Measurements from ENCODE around the gene PBX3. TPM values are rescaled to one million over a fixed set of nuclear protein-coding genes. Genes with fewer than 3 reads are reported as not detected.
A peak's percentile ranks its signal among the peaks of the same experiment; 100 is the strongest.

PBX3 gene
- total and polyA plus RNA-seq, 2 donors (not counting 1 experiment from before 2014, with no cell fraction given) = 35.8 to 51.8 TPM

DNA sequence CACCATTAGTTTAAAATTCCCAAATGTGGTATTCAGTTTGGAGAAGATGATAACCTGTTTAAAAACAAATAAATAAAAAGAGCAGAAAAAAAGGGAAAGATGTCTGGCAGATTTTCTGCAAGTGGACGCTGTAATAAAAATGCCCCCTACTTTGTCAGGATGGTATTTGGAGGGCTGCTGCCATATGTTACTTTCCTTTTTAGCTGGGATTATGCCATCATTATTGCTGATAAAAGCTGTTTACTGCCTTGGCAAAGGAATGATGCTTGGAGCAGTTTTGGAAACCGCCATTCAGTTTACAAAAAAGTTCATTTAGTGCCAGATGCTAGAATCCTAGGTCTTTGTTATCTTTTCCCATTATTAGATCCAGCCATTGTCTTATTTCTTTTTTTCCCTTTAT is 104.8 kb downstream of the PBX3 start:
- H4K20me1 ChIP-seq (ENCODE audit: control insufficient read depth, extremely low read depth, insufficient read depth, low read length) = no peaks in the 10 kb centered on the region
- peaks cover 8% of the 10 kb centered on the region for H3K4me1 ChIP-seq (ENCODE audit: control insufficient read depth, extremely low read depth, insufficient read depth, low read length)
- no peaks in the 10 kb centered on the region for H3K9me3 ChIP-seq (ENCODE audit: control insufficient read depth, insufficient read depth, low read depth, low read length)
- no peak overlapping the region for H2AFZ ChIP-seq (ENCODE audit: low read length)
- H3K9ac ChIP-seq (ENCODE audit: insufficient read depth, low read length) = no peak overlapping the region
- no peak for DNase-seq (ENCODE audit: low read depth in 2 of 2)
- no peak overlapping the region for H3K27ac ChIP-seq (ENCODE audit: insufficient read depth, low read length)
- H3K36me3 ChIP-seq (ENCODE audit: control insufficient read depth, insufficient read depth, low read length) = no peaks in the 10 kb centered on the region
- H3K4me2 ChIP-seq (ENCODE audit: extremely low read depth, insufficient read depth, low read length) = peak overlapping the region; percentile 17
- no peak overlapping the region for H3K4me3 ChIP-seq (replicated peaks in 1 of 4; ENCODE audit: control extremely low read depth in 1 of 4, insufficient read depth in 1 of 4, low read depth in 3 of 4, low read length in 4 of 4)
- H3K27me3 ChIP-seq (ENCODE audit: control insufficient read depth, insufficient read depth, low read length) = no peaks in the 10 kb centered on the region
- no peak for TF ChIP-seq EZH2 (IDR thresholded peaks at IDR 0.05; ENCODE audit: low read length, missing control alignments)
- TF ChIP-seq, protein P1, sequence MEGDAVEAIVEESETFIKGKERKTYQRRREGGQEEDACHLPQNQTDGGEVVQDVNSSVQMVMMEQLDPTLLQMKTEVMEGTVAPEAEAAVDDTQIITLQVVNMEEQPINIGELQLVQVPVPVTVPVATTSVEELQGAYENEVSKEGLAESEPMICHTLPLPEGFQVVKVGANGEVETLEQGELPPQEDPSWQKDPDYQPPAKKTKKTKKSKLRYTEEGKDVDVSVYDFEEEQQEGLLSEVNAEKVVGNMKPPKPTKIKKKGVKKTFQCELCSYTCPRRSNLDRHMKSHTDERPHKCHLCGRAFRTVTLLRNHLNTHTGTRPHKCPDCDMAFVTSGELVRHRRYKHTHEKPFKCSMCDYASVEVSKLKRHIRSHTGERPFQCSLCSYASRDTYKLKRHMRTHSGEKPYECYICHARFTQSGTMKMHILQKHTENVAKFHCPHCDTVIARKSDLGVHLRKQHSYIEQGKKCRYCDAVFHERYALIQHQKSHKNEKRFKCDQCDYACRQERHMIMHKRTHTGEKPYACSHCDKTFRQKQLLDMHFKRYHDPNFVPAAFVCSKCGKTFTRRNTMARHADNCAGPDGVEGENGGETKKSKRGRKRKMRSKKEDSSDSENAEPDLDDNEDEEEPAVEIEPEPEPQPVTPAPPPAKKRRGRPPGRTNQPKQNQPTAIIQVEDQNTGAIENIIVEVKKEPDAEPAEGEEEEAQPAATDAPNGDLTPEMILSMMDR (conservative IDR thresholded peaks at IDR 0.05 in 1 of 2, IDR thresholded peaks at IDR 0.05 in 1 of 2; ENCODE audit: low read depth in 1 of 2, low read length in 2 of 2) = no peak
- peaks cover 40% of the 10 kb centered on the region for H3K79me2 ChIP-seq (ENCODE audit: control insufficient read depth, insufficient read depth, low read length)

DNA sequence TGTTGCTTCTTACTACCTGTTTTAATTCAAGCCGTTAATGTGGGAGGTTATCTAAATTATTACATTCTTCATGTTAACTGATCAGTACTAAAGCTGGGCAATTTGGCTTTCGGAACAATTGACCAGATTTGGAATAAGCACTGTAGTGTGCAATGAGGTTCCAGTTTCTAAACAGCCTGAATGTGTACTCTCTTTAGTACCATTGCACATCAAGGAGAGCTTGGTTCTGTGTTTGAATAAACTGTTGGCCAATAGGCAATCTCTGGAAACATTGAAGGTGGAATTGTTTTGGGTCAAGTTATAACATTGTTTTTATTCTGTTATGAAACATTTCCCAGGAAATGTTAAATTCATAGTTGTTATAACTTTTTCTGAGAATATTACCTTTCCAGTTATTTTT is 105.2 kb downstream of the PBX3 start:
- H3K9me3 ChIP-seq (ENCODE audit: control insufficient read depth, insufficient read depth, low read depth, low read length) = no peaks in the 10 kb centered on the region
- DNase-seq (ENCODE audit: low read depth in 2 of 2) = no peak
- H2AFZ ChIP-seq (ENCODE audit: low read length) = no peak overlapping the region
- no peaks in the 10 kb centered on the region for H4K20me1 ChIP-seq (ENCODE audit: control insufficient read depth, extremely low read depth, insufficient read depth, low read length)
- H3K9ac ChIP-seq (ENCODE audit: insufficient read depth, low read length) = no peak overlapping the region
- H3K36me3 ChIP-seq (ENCODE audit: control insufficient read depth, insufficient read depth, low read length) = no peaks in the 10 kb centered on the region
- peaks cover 8% of the 10 kb centered on the region for H3K4me1 ChIP-seq (ENCODE audit: control insufficient read depth, extremely low read depth, insufficient read depth, low read length)
- TF ChIP-seq, protein P1 (conservative IDR thresholded peaks at IDR 0.05 in 1 of 2, IDR thresholded peaks at IDR 0.05 in 1 of 2; ENCODE audit: low read depth in 1 of 2, low read length in 2 of 2) = no peak
- TF ChIP-seq EZH2 (IDR thresholded peaks at IDR 0.05; ENCODE audit: low read length, missing control alignments) = no peak
- no peak overlapping the region for H3K27ac ChIP-seq (ENCODE audit: insufficient read depth, low read length)
- H3K79me2 ChIP-seq (ENCODE audit: control insufficient read depth, insufficient read depth, low read length) = peaks cover 42% of the 10 kb centered on the region
- no peak overlapping the region for H3K4me3 ChIP-seq (replicated peaks in 1 of 4; ENCODE audit: control extremely low read depth in 1 of 4, insufficient read depth in 1 of 4, low read depth in 3 of 4, low read length in 4 of 4)
- H3K27me3 ChIP-seq (ENCODE audit: control insufficient read depth, insufficient read depth, low read length) = no peaks in the 10 kb centered on the region
- H3K4me2 ChIP-seq (ENCODE audit: extremely low read depth, insufficient read depth, low read length) = no peak overlapping the region

DNA sequence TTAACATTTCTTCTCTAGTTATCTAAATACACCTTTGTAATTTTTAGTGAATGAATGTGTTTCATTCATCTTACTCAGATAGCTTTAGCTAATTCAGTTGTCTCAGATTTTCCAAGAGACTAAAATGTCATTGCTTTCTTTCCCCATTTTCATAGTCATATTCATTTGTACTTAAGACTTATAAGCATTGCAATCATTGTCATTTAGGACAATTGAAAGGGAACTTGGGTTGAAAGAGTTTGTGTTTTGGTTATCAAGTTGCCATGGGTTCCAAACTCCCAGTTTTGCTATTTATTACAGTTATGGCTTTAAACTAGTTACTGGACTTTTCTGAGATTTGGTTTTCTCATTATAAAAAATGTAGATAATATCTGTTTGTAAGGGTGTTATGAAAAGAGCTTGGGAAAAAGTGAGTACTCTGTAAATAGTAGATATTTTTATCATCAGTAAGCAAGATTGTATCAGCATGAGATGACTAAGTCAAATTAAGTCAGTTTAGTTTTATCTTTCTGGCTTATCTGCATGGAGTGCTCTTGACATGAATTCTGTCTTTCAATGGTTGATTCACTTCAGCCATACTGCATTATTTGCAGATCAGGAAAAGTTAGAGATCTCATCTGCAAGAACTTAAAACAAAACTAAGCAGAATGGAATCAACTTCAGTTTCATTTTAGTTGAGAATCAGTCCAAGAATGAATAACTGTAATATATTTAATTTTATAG is 107.5 kb downstream of the PBX3 start:
- TF ChIP-seq EZH2 (IDR thresholded peaks at IDR 0.05; ENCODE audit: low read length, missing control alignments) = no peak
- TF ChIP-seq, protein P1 (conservative IDR thresholded peaks at IDR 0.05 in 1 of 2, IDR thresholded peaks at IDR 0.05 in 1 of 2; ENCODE audit: low read depth in 1 of 2, low read length in 2 of 2) = no peak
- H3K4me1 ChIP-seq (ENCODE audit: control insufficient read depth, extremely low read depth, insufficient read depth, low read length) = peaks cover 8% of the 10 kb centered on the region
- no peaks in the 10 kb centered on the region for H3K9me3 ChIP-seq (ENCODE audit: control insufficient read depth, insufficient read depth, low read depth, low read length)
- no peaks in the 10 kb centered on the region for H3K27me3 ChIP-seq (ENCODE audit: control insufficient read depth, insufficient read depth, low read length)
- H3K4me2 ChIP-seq (ENCODE audit: extremely low read depth, insufficient read depth, low read length) = peak overlapping the region; percentile 40
- H3K9ac ChIP-seq (ENCODE audit: insufficient read depth, low read length) = no peak overlapping the region
- H3K27ac ChIP-seq (ENCODE audit: insufficient read depth, low read length) = peak overlapping the region; percentile 6
- no peaks in the 10 kb centered on the region for H3K36me3 ChIP-seq (ENCODE audit: control insufficient read depth, insufficient read depth, low read length)
- H4K20me1 ChIP-seq (ENCODE audit: control insufficient read depth, extremely low read depth, insufficient read depth, low read length) = no peaks in the 10 kb centered on the region
- peak; percentile 8 to 77 for DNase-seq (ENCODE audit: low read depth in 2 of 2)
- no peak overlapping the region for H3K4me3 ChIP-seq (replicated peaks in 1 of 4; ENCODE audit: control extremely low read depth in 1 of 4, insufficient read depth in 1 of 4, low read depth in 3 of 4, low read length in 4 of 4)
- no peak overlapping the region for H2AFZ ChIP-seq (ENCODE audit: low read length)
- peaks cover 51% of the 10 kb centered on the region for H3K79me2 ChIP-seq (ENCODE audit: control insufficient read depth, insufficient read depth, low read length)
